Stimulated activated CD8-positive, alpha-beta memory T cell treated with anti-CD3 and anti-CD28 coated beads, Interleukin-2, amount 100 ng/mL, for 1 hour (primary cell): ENCODE results near the gene CPLX4.

Experiments used
- DNase-seq, 2 donors: peaks; one replicate each; pipeline ENCODE4 v3.0.0-alpha.2; 2020; ENCODE audit warnings: low read depth in 2 of 2

Gene CPLX4

DNA sequence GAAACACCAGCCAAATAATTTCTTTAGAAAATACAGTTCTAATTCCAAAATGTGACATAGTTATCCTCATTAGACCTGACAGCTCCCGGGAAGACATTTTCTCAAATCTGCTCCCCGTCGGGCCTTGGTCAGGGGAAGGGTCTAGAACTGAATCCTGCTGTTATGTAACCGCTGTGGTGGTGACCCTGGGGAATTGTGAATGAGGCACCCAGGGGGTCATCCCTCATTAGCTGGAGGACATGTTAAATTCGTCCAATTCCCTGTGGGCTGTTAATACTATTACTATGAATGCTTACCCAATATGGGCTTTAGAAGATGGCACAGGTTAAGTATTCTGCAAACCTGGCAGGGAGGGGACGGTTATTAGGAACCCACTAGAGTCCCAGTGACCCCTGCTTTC is 11.8 kb downstream of the CPLX4 start:
- DNase-seq: no peak

GRCh38 chr18:59305295-59305694 is 13.2 kb downstream of the CPLX4 start:
- no peak for DNase-seq

- no peak for DNase-seq
Measured at GRCh38 chr18:59303656-59304195, 14.7 kb downstream of the CPLX4 start.

DNA sequence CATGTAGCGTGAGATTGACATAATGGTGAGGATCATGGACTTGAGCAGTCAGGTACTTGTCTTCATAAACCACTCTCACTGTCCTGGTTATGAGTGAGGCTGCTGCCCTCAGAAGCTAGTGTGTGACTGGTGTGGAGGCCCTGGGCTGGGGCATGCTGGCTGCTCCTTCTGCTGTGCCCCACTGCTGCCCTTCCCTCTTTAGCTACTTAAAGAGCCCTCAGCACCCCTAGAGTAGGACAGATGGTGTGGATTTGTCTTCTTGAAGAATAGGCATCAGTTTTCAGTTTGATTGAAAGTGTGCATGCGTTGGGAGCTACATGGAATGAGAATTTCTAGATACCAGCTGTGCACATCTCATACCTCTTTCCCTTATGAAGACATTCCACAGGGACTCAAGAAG is 15.4 kb downstream of the CPLX4 start:
- no peak for DNase-seq

DNA sequence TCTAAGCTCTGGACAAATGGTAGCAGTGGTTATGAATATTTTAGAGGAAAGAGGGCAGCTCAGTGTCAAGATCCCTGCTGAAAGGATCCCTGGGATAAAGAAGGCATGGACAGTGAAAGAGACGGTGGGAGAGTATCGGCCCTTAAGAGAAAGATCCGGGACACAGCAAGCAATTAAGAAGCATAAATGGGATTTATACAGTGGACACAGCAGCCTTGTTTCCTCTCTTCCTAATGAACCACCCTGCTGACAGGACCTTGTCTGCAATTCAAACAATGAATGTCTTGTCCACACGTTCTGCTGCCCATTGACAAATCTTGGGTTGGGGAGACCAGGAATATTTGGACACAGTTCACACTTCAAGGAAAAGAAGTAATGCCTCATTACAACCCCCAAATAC is 16.5 kb downstream of the CPLX4 start:
- no peak for DNase-seq

DNA sequence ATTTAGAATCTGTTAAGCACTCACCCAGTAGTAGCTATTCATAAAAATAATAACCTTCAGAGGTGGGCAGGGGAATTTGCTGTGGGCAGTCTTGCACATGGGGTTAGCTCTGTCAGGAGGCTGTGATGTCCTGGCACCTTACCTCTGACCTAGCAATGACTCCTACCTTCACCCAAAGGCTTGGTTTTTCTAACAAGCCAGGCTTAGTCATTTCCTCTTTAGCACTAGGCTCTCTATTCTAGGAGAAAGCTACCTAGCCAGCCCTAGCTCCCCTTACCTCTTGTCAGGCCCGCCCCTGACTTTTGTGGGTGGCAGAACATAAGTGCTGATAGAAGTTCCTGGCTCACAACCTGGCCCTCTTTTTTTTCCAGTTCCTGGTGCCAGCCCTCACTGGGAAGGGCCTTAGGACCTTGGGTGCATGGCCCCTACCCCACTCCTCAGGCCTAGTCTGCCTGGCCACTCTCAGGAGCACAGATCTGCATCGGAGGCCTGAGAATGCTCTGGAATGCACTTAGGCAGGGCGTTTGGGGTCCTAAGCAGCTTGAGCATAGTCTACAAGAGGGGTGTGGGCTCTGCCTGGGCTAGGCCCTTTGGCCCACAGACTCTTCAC is 17.7 kb downstream of the CPLX4 start:
- DNase-seq: no peak

GRCh38 chr18:59298871-59299270 is 19.6 kb downstream of the CPLX4 start:
- no peak for DNase-seq

DNA sequence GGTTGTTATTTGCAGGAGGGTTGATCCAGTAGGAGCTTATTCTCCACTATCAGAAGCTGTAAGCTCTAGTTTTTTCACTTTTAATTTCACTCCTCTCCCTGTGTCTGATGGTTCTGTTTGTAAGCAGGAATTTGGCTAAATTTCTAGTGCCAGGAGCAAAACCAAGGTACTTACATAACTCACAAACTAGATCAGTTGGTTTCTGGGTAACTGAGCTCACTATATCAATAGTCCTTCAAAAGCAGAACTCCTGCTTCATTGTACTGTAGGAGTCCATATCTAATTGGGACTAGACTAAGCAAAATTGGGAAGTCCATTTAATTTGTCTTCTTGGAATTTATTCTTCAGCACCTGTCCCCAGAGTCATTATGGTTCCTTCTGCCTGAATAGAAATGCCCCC is 25.1 kb downstream of the CPLX4 start:
- no peak for DNase-seq

DNA sequence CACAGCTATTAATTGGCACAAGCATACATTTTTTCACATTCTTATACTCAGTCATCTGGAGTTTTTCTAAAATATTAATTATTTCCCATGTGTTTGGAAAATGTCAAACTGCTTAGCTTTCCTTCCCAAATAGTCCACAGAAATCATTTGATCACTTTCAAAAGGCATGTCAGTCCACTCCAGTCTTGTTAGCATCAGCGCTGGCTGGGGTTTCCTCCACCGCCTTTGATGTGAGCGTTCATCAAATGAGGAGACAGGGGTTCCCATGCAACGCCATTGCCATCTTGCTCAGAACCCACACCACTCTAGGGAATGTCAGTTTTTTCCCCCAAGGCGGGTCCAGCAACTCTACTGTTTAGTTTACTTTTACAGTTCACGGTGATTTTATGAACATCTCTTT is 32.1 kb downstream of the CPLX4 start:
- DNase-seq: no peak

DNA sequence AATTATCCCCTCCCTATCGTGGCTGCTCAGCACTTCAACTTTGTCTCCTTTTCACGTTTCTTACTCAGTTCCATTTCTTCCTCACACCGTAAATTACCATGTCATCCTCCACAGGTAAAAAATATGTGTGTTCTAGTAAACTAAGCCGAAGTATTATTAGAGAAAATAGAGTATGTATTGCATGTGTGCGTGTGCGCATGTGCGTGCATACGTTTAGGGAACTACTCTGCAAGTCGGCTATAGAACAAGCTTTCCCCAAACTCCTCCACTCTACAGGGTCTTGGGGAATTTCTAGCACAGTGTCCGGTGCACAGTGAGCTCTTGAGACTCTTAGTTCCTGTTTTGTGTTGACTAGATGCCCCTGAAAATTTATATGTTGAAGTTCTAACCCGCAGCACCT is 36.1 kb downstream of the CPLX4 start:
- no peak for DNase-seq

- DNase-seq: no peak
Measured at GRCh38 chr18:59279722-59280121, 38.7 kb downstream of the CPLX4 start.

DNA sequence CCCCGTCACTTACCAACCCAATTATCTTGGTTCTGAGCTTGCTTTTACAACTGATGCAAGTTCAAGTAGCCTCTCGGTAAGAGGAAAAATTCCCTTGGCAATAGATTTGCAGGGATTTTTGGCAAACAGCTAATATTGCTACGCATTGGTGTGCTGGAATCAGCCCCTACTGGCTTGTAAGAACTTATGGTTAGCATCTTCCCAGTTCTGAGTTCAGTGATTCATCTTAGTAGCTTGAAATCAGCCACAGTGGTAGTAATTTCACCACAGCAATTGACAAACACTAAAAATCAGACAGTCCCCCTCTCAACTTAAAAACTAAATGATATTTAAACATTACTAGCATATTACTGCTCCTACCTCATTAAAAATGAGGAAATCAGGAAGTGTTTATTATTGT is 39.3 kb downstream of the CPLX4 start:
- DNase-seq: no peak

GRCh38 chr18:59278793-59279192 is 39.7 kb downstream of the CPLX4 start:
- no peak for DNase-seq

DNA sequence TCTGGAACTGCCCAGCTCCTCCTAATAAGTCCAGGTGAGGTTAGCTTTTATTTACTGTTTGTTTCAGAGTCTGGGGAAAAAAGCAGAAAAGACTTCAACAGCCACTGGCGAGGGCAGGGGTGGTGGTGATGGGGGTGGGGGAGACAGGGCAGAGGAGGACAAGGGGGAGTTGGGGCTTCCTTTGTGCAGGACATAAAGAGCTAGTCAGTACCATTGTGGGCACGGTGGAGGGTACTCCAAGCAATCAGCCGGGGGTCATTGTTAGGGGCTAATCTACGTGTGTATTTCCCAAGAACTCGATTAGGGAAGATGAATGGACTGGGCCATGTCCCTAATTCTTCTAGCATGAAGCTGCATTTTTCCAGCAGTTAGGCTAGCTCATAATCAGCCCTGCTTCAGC is 42.4 kb downstream of the CPLX4 start:
- DNase-seq: no peak

DNA sequence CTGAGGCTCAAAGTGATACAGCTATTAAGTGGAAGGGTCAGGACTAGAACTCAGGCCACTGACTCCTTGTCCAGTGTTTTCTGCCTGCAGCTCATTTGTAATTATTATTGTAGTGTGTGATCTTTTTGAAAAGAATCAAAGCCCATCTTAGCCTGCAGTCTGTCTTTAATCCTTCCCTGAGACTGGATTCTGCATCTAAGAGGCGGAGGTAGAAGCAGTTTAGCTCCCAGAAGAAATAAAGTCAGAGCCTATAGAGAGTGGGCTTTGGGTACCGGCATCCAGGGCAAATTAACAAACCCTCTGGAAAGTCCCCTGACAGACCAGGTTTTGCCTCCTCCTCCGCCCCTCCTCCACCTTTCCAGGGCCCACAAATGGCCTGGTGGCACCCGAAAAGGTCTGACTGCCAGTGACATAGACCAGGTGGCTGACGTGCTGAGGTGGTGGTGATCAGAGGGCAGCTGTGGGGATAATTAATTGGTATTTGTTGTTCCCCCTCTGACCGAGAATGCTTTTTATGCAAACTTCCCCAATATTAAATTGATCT is 43.0 kb downstream of the CPLX4 start:
- DNase-seq: no peak

DNA sequence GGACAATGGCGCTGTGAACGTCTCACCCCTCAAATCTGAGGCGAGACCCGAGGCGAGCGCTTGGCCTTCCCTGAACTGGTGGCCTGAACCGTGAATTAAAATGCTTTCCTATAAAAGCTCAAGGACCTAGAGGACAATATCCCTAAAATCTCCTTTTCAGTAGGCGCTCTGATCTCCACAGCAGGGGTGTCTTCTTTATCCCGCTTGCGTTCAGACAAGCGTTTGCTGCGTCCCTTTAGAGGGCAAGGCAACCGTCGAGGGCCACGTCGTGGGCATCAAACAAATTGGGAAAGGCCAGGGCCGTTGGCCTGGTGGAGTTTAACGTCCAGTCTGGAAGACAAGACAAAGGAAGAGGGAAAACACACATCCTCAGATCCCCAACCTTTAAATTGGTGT is 43.9 kb downstream of the CPLX4 start:
- DNase-seq: no peak

- no peak for DNase-seq
Measured at GRCh38 chr18:59273759-59274532, 44.5 kb downstream of the CPLX4 start.

GRCh38 chr18:59272891-59273758 is 45.3 kb downstream of the CPLX4 start, which contains the start of gene RAX:
Gene RAX, minus strand, starts transcription at chr18:59273454. Its CDS starts 248 bp downstream, at chr18:59273206.
- no peak for DNase-seq

DNA sequence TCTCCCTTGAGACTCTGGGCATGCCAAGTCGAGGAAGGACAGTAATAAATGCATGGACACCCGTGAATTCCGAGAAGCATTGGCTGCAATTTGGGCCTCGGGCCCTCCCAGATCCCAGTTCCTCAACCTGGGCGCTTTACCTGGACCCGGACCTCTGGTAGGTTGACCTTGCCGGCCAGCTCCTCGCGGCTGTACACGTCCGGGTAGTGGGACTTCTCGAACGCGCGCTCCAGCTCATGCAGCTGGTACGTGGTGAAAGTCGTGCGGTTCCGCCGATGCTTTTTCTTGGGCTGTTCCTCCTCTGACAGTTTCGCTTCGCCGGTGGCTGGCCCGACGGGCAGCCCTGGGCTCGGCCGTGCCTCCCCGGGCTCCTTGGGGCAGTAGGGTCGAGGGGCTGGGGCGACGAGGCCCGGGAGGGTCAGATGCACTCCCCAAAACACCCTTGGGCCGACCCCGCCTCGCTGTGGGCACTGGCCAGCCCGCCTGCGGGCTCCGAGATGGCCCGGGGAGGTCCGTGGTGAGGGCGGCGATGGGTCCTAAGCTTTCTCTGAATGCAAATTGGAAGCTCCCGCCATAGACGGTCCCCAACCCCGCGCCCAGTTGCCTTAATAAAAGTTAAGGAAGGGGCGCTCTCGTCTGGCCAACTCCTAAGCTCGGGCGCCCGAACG is 46.1 kb downstream of the CPLX4 start:
- DNase-seq: no peak

GRCh38 chr18:59271606-59272220 is 46.7 kb downstream of the CPLX4 start:
- DNase-seq: no peak

GRCh38 chr18:59270689-59271257 is 47.7 kb downstream of the CPLX4 start:
- DNase-seq: no peak
